ENCODE data around the gene TEKT1.

- TF ChIP-seq, protein P1, sequence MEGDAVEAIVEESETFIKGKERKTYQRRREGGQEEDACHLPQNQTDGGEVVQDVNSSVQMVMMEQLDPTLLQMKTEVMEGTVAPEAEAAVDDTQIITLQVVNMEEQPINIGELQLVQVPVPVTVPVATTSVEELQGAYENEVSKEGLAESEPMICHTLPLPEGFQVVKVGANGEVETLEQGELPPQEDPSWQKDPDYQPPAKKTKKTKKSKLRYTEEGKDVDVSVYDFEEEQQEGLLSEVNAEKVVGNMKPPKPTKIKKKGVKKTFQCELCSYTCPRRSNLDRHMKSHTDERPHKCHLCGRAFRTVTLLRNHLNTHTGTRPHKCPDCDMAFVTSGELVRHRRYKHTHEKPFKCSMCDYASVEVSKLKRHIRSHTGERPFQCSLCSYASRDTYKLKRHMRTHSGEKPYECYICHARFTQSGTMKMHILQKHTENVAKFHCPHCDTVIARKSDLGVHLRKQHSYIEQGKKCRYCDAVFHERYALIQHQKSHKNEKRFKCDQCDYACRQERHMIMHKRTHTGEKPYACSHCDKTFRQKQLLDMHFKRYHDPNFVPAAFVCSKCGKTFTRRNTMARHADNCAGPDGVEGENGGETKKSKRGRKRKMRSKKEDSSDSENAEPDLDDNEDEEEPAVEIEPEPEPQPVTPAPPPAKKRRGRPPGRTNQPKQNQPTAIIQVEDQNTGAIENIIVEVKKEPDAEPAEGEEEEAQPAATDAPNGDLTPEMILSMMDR (conservative IDR thresholded peaks at IDR 0.05; ENCODE audit: low read depth, low read length): no peak
- TF ChIP-seq EZH2 (IDR thresholded peaks at IDR 0.05; ENCODE audit: low read length, unreplicated experiment) (no peak), EZH2phosphoT487 (IDR thresholded peaks at IDR 0.05; ENCODE audit: borderline replicate concordance, low read length) (no peak)
These were observed 31.3 kb upstream of the TEKT1 start for GRCh38 chr17:6862825-6863224.
